AG09309 (cell line): ENCODE data around the gene COG4.
"Not testable (repeated sequence)": the region's sequence is repeated elsewhere in the genome, so short reads cannot be mapped to it uniquely, and the experiment has no call there.

ENCODE experiments used
- DNase-seq: peaks from one replicate; pipeline ENCODE4 v3.0.0-alpha.2; 2010; ENCODE audit warnings: low read depth
- H3K4me3 ChIP-seq: 2 replicates; pipeline ENCODE4 v1.5.1; 2011; ENCODE audit warnings: mild to moderate bottlenecking, low read depth, low read length, moderate library complexity; ENCODE audit not compliant: control insufficient read depth
- CTCF ChIP-seq: IDR thresholded peaks from 2 replicates; pipeline ENCODE4 v1.5.1; 2011; ENCODE audit warnings: mild to moderate bottlenecking, low read depth, low read length, inconsistent platforms; ENCODE audit not compliant: insufficient read depth, control insufficient read depth; ENCODE audit errors: missing control alignments

Gene COG4

DNA sequence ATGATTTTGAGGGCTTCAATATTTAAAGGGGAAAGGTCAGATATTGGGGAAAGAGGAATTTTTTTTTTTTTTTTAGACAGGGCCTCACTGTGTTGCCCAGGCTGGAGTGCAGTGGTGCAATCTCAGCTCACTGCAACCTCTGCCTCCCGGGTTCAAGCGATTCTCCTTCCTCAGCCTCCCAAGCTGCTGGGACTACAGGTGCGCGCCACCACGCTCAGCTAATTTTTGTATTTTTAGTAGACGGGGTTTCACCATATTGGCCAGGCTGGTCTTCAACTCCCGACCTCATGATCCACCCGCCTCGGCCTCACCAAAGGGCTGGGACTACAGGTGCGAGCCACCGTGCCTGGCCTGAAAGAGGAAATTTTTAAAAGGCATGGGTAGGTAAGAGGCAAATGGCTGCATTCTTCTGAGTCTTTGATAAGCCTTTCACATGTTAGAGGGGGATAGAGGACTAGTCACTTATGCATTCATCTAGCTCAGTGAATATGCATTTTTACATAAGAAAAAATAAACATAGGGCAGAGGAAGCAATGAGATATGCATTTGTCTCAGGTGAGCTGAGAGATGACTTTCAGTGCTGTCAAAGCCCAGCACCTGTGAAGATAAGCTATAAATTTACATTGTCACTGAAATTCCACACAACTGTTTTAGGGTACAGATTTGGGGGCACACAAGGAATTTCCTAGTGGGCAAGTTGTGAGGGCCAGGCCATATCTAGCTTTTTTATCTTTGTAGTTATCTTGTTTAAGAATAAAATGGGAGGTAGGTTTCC, 70.0 kb downstream of the COG4 start:
- H3K4me3 ChIP-seq: peak overlapping the region; percentile 85; the same call in 1 of the 2 replicates
- DNase-seq: no peak
- TF ChIP-seq CTCF: no peak

- H3K4me3 ChIP-seq, DNase-seq: not testable (repeated sequence)
Observed at GRCh38 chr16:70451004-70451340, 72.4 kb downstream of the COG4 start.

GRCh38 chr16:70450142-70451003, 73.0 kb downstream of the COG4 start:
- DNase-seq: not testable (repeated sequence)

DNA sequence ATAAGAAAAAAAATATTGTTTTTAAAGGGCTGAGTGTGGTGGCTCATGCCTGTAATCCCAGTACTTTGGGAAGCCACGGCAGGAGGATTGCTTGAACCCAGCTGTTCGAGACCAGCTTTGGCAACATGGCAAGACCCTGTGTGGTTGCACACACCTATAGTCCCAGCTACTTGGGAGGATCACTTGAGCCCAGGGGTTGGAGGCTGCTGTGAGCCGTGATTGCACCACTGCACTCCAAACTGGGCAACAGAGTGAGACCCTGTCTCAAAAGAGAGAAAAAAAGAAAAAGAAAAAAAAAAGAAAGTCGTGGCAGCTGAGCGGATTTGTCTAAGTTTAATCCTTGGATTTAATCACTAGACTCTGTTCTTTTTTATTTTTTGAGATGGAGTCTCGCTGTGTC, 75.3 kb downstream of the COG4 start:
- no peak for TF ChIP-seq CTCF
- H3K4me3 ChIP-seq: no peak overlapping the region
- no peak for DNase-seq

More at GRCh38 chr16:70450142-70451003, 73.0 kb downstream of the COG4 start:
- H3K4me3 ChIP-seq: not testable (repeated sequence)

DNA sequence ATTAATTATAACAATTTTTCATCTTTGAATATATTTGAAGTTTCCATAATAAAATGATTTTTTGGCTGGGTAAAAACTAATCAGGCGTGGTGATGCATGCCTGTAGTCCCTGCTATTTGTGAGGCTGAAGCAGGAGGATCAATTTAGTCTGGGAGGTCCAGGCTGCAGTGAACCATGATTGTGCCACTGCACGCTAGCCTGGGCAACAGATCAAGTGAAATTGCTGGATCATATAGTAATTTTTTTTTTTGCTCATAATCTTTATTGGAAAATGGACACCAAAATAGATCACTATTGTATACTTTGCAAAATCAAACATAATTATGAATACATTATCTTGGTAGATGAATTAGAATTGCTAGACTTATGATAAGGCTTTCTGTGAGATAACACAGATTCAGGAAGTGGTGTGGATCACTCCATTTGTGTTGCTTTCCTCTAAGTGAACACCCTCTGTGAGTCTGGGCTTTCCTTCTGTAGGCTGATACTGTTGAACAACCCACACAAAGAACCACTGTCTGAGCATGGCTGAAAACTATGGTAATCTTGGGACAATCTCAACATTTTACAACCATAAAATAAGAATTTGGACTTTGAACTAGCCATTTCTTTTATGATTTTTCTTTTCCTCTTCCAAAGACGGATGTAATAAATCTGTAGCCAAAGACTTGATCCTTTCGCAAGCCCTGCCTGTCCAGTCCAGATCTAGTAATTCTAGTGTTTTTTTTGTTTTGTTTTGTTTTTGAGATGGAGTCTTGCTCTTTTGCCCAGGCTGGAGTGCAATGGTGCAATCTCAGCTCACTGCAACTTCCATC, 78.9 kb downstream of the COG4 start:
- DNase-seq: no peak
- no peak for TF ChIP-seq CTCF

DNA sequence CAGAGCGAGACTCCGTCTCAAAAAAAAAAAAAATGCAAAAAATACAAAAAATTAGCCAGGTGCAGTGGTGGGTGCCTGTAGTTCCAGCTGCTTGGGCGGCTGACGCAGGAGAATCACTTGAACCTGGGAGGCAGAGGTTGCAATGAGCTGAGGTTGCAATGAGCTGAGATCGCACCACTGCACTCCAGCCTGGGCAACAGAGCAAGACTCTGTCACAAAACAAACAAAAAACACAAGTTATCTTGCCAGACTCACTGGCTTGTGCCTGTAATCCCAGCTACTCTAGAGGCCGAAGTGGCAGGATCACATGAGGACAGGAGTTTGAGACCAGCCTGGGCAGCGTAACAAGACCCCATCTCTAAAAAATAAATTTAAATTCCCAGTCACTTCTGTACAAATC, 81.0 kb downstream of the COG4 start:
- H3K4me3 ChIP-seq: no peak overlapping the region
- TF ChIP-seq CTCF: no peak
- DNase-seq: no peak

More for the DNA sequence above, 78.9 kb downstream of the COG4 start:
- H3K4me3 ChIP-seq: no peak overlapping the region

- no peak overlapping the region for H3K4me3 ChIP-seq
- no peak for TF ChIP-seq CTCF
- no peak for DNase-seq
Observed at GRCh38 chr16:70441406-70441990, 81.9 kb downstream of the COG4 start.
